Stimulated activated CD4-positive, alpha-beta T cell treated with anti-CD3 and anti-CD28 coated beads, Interleukin-1b, Interleukin-23, amount 100 ng/mL, for 1 hour (primary cell): Measurements from ENCODE around the gene C11orf52.
A peak's percentile ranks its signal among the peaks of the same experiment; 100 is the strongest.
"Not testable (repeated sequence)": the region's sequence is repeated elsewhere in the genome, so short reads cannot be mapped to it uniquely, and the experiment has no call there.

Experiments
- DNase-seq, 2 donors: peaks; one replicate each; pipeline ENCODE4 v3.0.0-alpha.2; 2020; ENCODE audit warnings: low read depth in 2 of 2

The C11orf52 gene, protein sequence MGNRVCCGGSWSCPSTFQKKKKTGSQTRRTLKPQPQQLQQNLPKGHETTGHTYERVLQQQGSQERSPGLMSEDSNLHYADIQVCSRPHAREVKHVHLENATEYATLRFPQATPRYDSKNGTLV

DNA sequence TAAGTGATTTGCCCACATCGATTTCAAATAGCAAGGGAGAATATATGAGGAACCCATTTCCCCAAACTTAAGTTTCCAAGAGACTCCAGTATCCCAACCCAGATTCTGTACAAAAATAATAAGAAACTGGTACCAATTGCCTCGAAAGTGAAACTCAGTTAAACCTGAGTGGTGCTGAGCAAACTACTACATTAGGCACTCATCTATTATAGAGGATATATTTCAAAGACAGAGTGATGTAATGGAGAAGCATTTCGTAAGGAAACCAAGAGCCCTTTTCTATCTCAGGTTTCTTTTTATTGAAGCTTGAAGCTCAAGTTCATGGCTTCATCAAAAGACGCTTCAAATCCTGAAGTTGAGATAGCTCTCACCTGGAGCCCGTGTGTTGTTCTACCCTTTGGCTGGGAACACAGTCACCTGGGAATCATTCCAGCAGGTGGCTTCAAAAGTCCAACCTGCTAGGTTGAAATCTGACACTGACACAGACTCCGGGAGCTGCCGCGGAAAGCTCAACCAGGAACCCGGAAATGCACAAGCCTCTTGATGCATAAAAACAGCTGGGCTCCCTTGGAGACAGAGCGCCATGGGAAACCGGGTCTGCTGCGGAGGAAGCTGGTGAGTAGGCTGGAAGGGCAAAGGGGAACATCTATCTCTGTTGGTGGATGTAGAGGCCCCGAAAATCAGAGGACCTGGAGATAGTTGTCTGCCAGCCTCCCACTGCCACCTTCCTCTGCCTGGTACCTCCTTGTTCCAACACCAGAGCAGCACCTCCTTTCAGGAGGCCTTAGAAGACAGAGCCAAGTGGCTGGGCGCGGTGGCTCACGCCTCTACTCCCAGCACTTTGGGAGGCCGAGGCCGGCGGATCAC, at the start of gene C11orf52:
TSS of gene C11orf52 (plus strand) at position 524 of the 867 bp plus-strand sequence. CDS start at position 584, 60 bp downstream.
- DNase-seq: no peak

- DNase-seq: no peak
Measured at GRCh38 chr11:111870113-111870512, 48.6 kb upstream of the C11orf52 start.

DNA sequence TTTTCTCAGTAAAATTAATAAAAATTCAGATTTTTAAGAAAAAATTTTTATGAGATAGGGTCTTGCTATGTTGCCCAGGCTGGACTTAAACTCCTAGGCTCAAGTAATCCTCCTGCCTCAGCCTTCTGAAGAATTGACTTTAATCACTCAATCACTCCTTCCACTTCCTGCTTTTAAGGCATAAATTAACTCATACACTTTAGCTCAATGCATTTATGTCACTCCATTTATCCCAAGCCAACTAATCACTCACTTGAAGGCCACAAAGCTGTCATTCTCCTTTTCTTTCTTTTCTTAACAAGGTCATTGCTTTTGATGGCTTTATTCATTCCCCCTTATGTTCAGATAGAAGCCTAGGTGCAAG, 48.2 kb upstream of the C11orf52 start:
- no peak for DNase-seq

GRCh38 chr11:111870886-111871692, 47.6 kb upstream of the C11orf52 start, which contains the start of gene ALG9:
Gene ALG9, minus strand, starts transcription at chr11:111871581. Its CDS starts 99 bp downstream, at chr11:111871482.
- DNase-seq: peak; percentile 66 to 94

DNA sequence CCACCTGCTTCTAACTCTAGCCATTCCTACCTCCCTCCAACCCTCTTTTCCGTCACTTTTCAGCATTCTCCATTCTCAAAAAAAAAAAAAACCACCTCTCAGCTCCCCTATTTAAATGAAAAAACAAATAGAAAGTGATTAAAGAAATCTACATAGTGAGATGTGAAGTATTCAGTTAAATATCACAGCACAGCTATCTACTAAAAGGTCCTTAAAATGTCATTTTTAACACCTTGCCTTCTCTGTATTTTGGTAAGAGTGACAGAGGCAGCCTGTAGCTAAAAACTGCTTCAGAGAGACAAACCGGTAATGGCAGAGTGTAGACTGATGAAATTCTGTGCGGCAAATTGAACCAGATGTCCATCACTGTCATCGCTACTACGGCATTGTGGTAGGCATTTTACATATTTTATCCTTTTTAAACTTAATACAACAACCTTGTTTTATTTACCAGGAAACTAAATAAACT, 47.0 kb upstream of the C11orf52 start:
- no peak for DNase-seq

DNA sequence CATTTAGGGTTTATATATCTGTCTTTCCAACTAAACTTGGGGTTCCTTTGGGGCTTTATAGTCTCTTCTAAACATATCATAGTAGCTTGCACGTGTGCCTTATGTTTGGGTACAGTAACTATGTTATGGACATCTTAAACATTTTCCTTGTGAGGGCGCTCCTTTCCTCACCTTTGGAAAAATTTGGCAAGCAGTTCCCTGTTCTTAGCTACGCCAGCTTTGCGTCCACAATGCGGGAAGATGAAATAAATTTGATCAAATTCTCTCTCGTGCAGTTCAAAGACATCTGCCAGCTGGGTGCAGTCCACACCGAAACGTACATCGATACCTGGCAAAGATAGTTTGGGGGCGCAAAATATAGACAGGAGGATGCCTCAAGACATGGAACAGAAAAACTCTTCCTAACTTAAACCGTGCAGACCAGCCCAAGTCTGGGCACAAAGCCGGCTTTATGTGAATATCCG, 40.3 kb upstream of the C11orf52 start:
- DNase-seq: no peak

GRCh38 chr11:111878849-111879636, 39.7 kb upstream of the C11orf52 start, which contains the start of the genes CFAP68 and FDXACB1:
Gene CFAP68, plus strand, starts transcription at chr11:111879541. Its CDS starts 20 bp downstream, at chr11:111879561.
Gene FDXACB1, minus strand, starts transcription at chr11:111879165. Its CDS starts 33 bp downstream, at chr11:111879132.
- DNase-seq: peak; percentile 82 to 84

DNA sequence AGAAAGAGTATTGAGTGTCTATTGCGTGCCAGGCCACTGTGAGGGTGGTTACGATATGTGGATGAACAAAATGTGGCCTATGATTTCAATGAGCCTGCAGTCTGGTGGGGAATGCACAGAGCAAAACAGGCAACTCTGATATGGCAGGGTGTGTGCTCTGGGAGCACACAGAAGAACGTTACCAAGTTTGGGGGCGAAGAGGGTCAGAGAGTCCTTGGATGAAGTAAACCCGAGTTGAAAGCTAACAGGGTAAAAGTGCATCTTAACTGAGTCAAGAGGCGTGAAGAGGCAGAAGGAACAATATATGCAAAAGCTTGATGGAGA, 39.1 kb upstream of the C11orf52 start:
- DNase-seq: no peak

DNA sequence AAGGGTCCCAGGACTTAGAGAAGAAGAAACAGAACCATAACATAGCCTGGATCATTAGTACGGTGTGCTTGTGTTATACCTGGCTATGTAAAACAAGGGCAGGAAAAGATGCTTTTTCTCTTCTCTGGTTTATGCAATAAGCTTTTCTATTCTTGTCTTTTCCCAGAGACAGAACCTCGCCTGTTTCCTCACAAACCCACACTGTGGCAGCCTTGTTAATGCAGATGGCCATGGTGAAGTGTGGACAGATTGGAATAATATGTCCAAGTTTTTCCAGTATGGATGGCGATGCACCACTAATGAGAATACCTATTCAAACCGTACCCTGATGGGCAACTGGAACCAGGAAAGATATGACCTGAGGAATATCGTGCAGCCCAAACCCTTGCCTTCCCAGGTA, 36.5 kb upstream of the C11orf52 start:
- DNase-seq: no peak

- DNase-seq: not testable (repeated sequence)
Measured at GRCh38 chr11:111885053-111885452, 33.7 kb upstream of the C11orf52 start.

- DNase-seq: no peak
Measured at GRCh38 chr11:111886032-111886431, 32.7 kb upstream of the C11orf52 start.

DNA sequence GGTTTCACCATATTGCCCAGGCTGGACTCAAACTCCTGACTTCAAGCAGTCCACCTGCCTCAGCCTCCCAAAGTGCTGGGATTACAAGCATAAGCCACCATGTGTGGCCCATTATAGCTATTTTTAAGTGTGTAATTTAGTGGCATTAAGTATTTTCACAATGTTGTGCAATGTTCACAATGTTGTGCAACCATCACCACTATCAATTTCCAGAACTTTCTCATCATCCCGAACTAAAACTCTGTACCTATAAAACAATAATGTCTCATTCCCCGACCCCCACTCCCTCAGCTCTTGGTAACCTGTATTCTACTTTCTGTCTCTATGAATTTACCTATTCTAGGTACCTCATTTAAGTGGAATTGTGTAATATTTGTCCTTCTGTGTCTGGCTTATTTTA, 31.9 kb upstream of the C11orf52 start:
- DNase-seq: no peak

DNA sequence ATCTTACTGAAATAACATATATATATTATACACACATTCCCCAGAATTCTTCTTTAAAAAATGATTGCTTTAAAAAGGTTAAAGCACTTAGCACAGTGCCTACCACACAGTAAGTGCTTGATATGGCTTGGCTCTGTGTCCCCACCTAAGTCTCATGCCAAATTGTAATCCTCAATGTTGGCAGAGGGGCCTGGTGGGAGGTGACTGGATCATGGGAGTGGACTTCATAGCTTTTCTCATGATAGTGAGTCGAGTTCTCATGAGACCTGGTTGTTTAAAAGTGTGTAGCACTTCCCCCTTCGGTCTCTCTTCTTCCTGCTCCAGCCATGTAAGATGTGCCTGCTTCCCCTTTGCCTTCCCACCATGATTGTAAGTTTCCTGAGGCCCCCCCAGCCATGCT, 13.3 kb upstream of the C11orf52 start:
- DNase-seq: no peak

DNA sequence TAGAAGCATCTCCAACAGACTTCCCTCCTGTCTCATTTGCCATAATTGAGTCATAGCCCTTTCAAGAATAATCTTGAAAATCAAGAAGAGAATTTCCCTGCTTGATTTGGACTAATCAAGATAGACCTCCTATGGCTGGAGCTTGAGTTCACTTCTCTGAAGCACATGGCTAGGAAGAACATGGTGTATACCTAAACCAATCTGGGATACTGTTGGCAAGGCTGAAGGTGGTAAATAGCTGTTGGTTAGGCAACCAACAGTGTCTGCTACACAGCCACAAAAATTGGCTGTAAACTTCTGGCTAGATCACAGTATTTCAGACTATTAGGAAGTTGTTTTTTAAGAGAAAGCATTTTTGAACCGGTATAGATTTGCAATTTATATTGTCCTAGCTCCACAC, 12.0 kb upstream of the C11orf52 start:
- no peak for DNase-seq

- DNase-seq: no peak
Measured at GRCh38 chr11:111908639-111909305, 9.9 kb upstream of the C11orf52 start.

DNA sequence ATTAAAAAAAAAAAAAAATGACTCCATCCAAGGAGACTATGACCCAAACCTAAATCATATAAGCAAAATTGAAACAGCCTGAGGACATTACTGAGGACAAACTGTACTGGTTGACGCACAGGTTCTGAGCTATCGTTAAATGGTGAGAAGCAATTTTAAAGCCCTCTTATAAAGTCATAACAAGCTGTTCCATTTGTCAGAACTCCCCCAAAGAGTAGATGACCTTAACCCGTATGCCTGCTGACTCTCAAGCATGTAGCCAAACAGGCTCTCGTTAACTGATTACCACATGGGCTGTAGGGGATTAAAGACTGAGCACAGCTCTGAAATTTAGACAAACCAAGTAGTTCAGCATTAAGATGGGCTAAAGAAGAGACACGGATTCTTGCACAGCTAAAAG, 9.3 kb upstream of the C11orf52 start:
- DNase-seq: no peak

DNA sequence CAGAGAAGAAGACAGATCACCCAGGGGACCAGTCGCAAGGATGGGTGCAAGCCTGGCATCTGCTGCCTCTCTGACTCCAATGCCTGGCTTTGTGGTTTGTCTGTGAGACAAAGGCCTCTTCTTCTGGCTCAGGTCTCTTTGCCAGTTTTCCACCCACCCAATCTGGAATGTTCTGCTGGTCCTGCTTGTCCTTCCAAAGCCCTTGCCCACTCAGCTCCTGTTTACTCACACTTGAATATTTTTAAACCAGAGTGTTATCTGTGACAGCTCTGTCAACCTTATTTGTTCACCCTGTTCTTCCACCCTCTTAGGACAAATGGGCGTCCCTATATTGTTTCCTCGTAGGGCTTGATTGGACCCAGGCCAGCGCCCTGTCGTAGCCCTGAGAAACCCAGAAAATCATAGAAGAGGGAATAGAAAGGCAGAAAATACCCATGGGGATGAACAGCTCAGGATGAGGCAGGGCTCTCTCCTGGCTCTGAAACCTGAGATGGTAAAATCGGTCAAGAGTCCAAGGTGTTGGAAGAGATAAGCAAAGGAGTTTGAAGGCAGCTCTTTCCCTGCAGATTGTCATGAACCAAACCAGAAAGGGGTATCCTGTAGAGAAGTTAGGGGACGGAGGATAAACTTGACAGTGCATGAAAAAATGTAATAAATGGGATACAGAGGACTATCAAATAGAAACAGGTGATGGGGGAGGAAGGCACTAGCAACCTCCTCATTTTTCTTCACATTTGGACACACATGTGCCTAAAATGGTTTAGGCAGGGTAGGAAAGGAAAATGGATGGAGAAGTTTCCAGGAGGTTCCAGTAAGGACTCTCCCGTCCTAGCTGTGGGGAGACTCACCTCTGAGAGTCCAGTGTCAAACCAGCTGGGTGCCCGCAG, 7.8 kb upstream of the C11orf52 start:
- no peak for DNase-seq

- DNase-seq: no peak
Measured at GRCh38 chr11:111911563-111912401, 6.9 kb upstream of the C11orf52 start, which contains the start of gene CRYAB. Gene CRYAB, minus strand, starts transcription at chr11:111911770. Its CDS starts 46 bp downstream, at chr11:111911724.

- DNase-seq: no peak
Measured at GRCh38 chr11:111912535-111912934, 6.2 kb upstream of the C11orf52 start, which contains the start of gene HSPB2. Gene HSPB2, plus strand, starts transcription at chr11:111912734. Its CDS starts 96 bp downstream, at chr11:111912830.
